GM12878 (cell line): Measurements from ENCODE around the gene CACNA2D4. TPM values are rescaled to one million over a fixed set of nuclear protein-coding genes. Genes with fewer than 3 reads are reported as not detected.

Experiments
- ATAC-seq: fragments of 200-7000 bp; cut with Tn5 transposase; 3 replicates; pipeline ENCODE4 v1.9.1; 2020; ENCODE audit warnings: mild to moderate bottlenecking, moderate library complexity
- BruUV-seq: library from RNA; stranded (reverse); fragments of 400-500 nt; replicated peaks from 2 replicates; lab custom pipeline; 2021; lab: Mats Ljungman, UMichigan
- CTCF ChIA-PET: fragments of 300-600 bp; sonication (Branson Sonifier 250); formaldehyde crosslinking; extraction: SDS; loops from one replicate; lab custom pipeline; 2021; ENCODE audit warnings: inconsistent platforms; lab: Yijun Ruan, JAX
- POLR2A ChIA-PET: fragments of 350-600 bp; formaldehyde crosslinking; extraction: SDS; loops from one replicate; lab custom pipeline; 2021; ENCODE audit warnings: inconsistent platforms; lab: Charles Lee
- RAD21 ChIA-PET: fragments of 300-600 bp; sonication (Branson Sonifier 250); formaldehyde crosslinking; loops from one replicate; lab custom pipeline; 2023; ENCODE audit warnings: antibody characterized with exemption; ENCODE audit not compliant: unreplicated experiment; lab: Charles Lee
- SMC1A ChIA-PET: fragments of 300-600 bp; sonication (Branson Sonifier 250); formaldehyde crosslinking; loops from one replicate; lab custom pipeline; 2023; ENCODE audit not compliant: unreplicated experiment, uncharacterized antibody; lab: Charles Lee
- DNase-seq: peaks from one replicate; pipeline ENCODE4 v3.0.0-alpha.2; 2011; ENCODE audit warnings: low read depth, low spot score
- FAIRE-seq: peaks from 3 replicates; lab custom pipeline; 2011; peaks lifted over from hg19 to GRCh38; lab: Jason Lieb, UNC
- H2AFZ ChIP-seq: 2 replicates; pipeline ENCODE4 v1.6.0; 2011; ENCODE audit warnings: low read depth, low read length, control low read depth; ENCODE audit not compliant: control insufficient read depth
- H3K27ac ChIP-seq: 2 replicates; pipeline ENCODE4 v1.5.1; 2011; ENCODE audit warnings: control low read depth; ENCODE audit not compliant: control insufficient read depth, insufficient read depth
- H3K27me3 ChIP-seq, 2 experiments: replicated peaks in 1 of 2; 2 replicates each; pipeline versions ENCODE4 v1.6.0 to v1.6.1; 2011; ENCODE audit warnings: low read length in 1 of 2; ENCODE audit not compliant: control insufficient read depth in 2 of 2, insufficient read depth in 2 of 2
- H3K36me3 ChIP-seq, 2 experiments: 2 replicates each; pipeline ENCODE4 v1.5.1; 2011; ENCODE audit warnings: low read length in 1 of 2; ENCODE audit not compliant: control insufficient read depth in 2 of 2, insufficient read depth in 2 of 2
- H3K4me1 ChIP-seq: 2 replicates; pipeline ENCODE4 v1.6.1; 2011; ENCODE audit warnings: mild to moderate bottlenecking, low read length, moderate library complexity, mixed read lengths; ENCODE audit not compliant: control insufficient read depth, insufficient read depth
- H3K4me2 ChIP-seq: 2 replicates; pipeline ENCODE4 v1.6.0; 2011; ENCODE audit warnings: control low read depth; ENCODE audit not compliant: control insufficient read depth, insufficient read depth
- H3K4me3 ChIP-seq: fragments of 200-600 bp; sonication (generic); 2 replicates; pipeline ENCODE4 v1.5.1; 2016
- H3K79me2 ChIP-seq: 2 replicates; pipeline ENCODE4 v1.6.0; 2011; ENCODE audit warnings: low read length; ENCODE audit not compliant: control insufficient read depth, insufficient read depth
- H3K9ac ChIP-seq: 2 replicates; pipeline ENCODE4 v1.8.0; 2011; ENCODE audit warnings: low read length, control low read depth, mixed read lengths; ENCODE audit not compliant: control insufficient read depth, insufficient read depth
- H3K9me3 ChIP-seq: replicated peaks from 3 replicates; pipeline ENCODE4 v1.5.1; 2011; ENCODE audit warnings: mild to moderate bottlenecking, low read length; ENCODE audit not compliant: control insufficient read depth, insufficient read depth
- H4K20me1 ChIP-seq: 2 replicates; pipeline ENCODE4 v1.6.0; 2011; ENCODE audit not compliant: control insufficient read depth, insufficient read depth
- EED ChIP-seq: sonication (generic); IDR thresholded peaks from 2 replicates; pipeline ENCODE4 v1.6.1; 2016; ENCODE audit warnings: antibody characterized with exemption, low read depth
- EGR1 ChIP-seq, 2 experiments: IDR thresholded peaks; 1 replicate in 1 of 2; 2 replicates in 1 of 2; pipeline ENCODE4 v1.6.1; 2011 to 2012; ENCODE audit warnings: low read depth in 2 of 2, low read length in 2 of 2, borderline replicate concordance in 1 of 2, mild to moderate bottlenecking in 1 of 2, moderate library complexity in 1 of 2
- KDM1A ChIP-seq: fragments of 200-600 bp; sonication (generic); IDR thresholded peaks from 2 replicates; pipeline ENCODE4 v1.6.1; 2016; ENCODE audit warnings: borderline replicate concordance
- MYB ChIP-seq: fragments of 150-350 bp; IDR thresholded peaks from 2 replicates; pipeline ENCODE4 v1.6.1; 2014; ENCODE audit warnings: mild to moderate bottlenecking, low read depth, low read length, borderline replicate concordance
- POLR2AphosphoS5 ChIP-seq: IDR thresholded peaks from 2 replicates; pipeline ENCODE4 v1.6.1; 2011; ENCODE audit warnings: mild to moderate bottlenecking, low read length, inconsistent platforms
- RCOR1 ChIP-seq: conservative IDR thresholded peaks from 2 replicates; pipeline ENCODE4 v1.6.1; 2012; ENCODE audit warnings: low read depth, low read length, improper control_type of control experiment
- SPI1 ChIP-seq: IDR thresholded peaks from 2 replicates; pipeline ENCODE4 v1.6.1; 2011; ENCODE audit warnings: low read depth, mild to moderate bottlenecking, low read length, moderate library complexity, borderline replicate concordance; ENCODE audit not compliant: insufficient read depth
- SREBF2 ChIP-seq: IDR thresholded peaks from 2 replicates; pipeline ENCODE4 v1.6.1; 2012; ENCODE audit warnings: mild to moderate bottlenecking, low read length
- ZNF384 ChIP-seq: IDR thresholded peaks from 2 replicates; pipeline ENCODE4 v1.6.1; 2012; ENCODE audit warnings: low read depth, mild to moderate bottlenecking, low read length, improper control_type of control experiment, borderline replicate concordance
- WGBS: methylation state at CpG from one replicate; pipeline ENCODE4 v1.1.6; 2016; ENCODE audit warnings: low lambda C conversion rate; ENCODE audit not compliant: insufficient replicate concordance, insufficient coverage; ENCODE audit errors: missing lambda C conversion rate; 5-methylcytosine and 5-hydroxymethylcytosine counted together
- in situ Hi-C: fragments of 300-500 bp; cut with MboI; formaldehyde crosslinking; loops from 9 replicates; pipeline ENCODE4 v1.14.3; 2018; ENCODE audit warnings: mixed read lengths
- intact Hi-C: fragments of 100-400 bp; cut with micrococcal nuclease; formaldehyde crosslinking; loops from one replicate; pipeline ENCODE4 v1.14.2; 2022; ENCODE audit not compliant: unreplicated experiment
- polyA plus RNA-seq, 11 experiments: library from polyadenylated mRNA; depleted of rRNA in 4 of 11; unstranded in 6 of 11; stranded (reverse) in 5 of 11; fragments of >200 nt; fragmentation: Nextera tagmentation in 4 of 11; fragmentation: Illumina TruSeq in 1 of 11; extraction: Ambion mirVana in 4 of 11; extraction: Trizol in 1 of 11; gene quantifications; 1 replicate in 1 of 11; 2 replicates in 10 of 11; pipeline versions ENCODE4 v1.2.1 to v1.2.3, GENCODE V29; 2011 to 2016; ENCODE audit warnings: inconsistent platforms in 2 of 11, missing spikeins in 2 of 11, low read depth in 1 of 11
- total RNA-seq, 4 experiments: library from RNA; depleted of rRNA in 3 of 4; stranded (reverse); fragments of >200 nt in 3 of 4; fragmentation: Illumina TruSeq in 1 of 4; extraction: Trizol in 1 of 4; gene quantifications; 2 replicates each; pipeline versions ENCODE4 v1.2.1 to v1.2.3, GENCODE V29; 2013 to 2021
- TF ChIP-seq, protein P1 (sequence below): fragments of 450-650 bp; IDR thresholded peaks from 2 replicates; pipeline ENCODE4 v1.6.1; 2016; ENCODE audit warnings: mild to moderate bottlenecking
- TF ChIP-seq, protein P2 (sequence below): fragments of 450-650 bp; IDR thresholded peaks from 2 replicates; pipeline ENCODE4 v1.6.1; 2016; ENCODE audit warnings: mild to moderate bottlenecking

The CACNA2D4 gene
- total and polyA plus RNA-seq, 10 of the 15 experiments (the other 5 are each of a cell fraction or from before 2014, with no cell fraction given), result 0.03 to 1.0 (median 0.65) TPM

DNA sequence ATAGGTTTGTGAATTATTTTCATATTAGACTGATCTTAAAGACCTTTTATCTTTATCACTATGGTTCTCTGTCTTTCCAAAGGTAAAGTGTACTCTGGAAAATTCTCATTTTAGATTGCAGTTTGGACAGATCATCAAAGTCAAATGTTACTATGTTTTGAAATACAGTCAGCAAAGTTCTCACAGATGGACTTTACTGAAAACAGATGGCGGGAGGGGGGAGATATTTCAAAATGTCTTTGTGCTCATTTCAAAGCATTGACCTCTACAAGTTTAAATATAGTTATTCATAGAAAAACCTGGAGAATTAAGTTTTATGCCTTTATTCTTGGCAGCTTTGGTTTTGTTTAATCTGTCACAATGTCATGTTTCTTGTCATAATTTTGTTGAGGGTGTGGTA is 149.8 kb downstream of the CACNA2D4 start:
- Histone ChIP-seq H3K27me3 (no peaks in the 10 kb centered on the region), H3K4me3 (no peak overlapping the region), H3K4me1 (no peaks in the 10 kb centered on the region), H3K27ac (no peak overlapping the region), H3K36me3 (peaks cover 0 to 4% of the 10 kb centered on the region in 2 experiments; a peak in 3 of 4 replicates), H2AFZ (no peak overlapping the region), H3K9ac (no peak overlapping the region), H3K4me2 (no peak overlapping the region), H4K20me1 (no peaks in the 10 kb centered on the region), H3K79me2 (no peaks in the 10 kb centered on the region; the same call in none of the 2 replicates), H3K9me3 (no peaks in the 10 kb centered on the region)
- CTCF ChIA-PET, result interaction anchor here (0.6 to 1.5 kb wide), 3 partner anchors 12 to 22 kb away, joined by 3 to 5 read pairs (median 5); no protein-coding TSS in a partner anchor
- FAIRE-seq (no peak), ATAC-seq (no peak), DNase-seq (no peak)
- POLR2A ChIA-PET, result no interaction called here
- TF ChIP-seq, protein P1, sequence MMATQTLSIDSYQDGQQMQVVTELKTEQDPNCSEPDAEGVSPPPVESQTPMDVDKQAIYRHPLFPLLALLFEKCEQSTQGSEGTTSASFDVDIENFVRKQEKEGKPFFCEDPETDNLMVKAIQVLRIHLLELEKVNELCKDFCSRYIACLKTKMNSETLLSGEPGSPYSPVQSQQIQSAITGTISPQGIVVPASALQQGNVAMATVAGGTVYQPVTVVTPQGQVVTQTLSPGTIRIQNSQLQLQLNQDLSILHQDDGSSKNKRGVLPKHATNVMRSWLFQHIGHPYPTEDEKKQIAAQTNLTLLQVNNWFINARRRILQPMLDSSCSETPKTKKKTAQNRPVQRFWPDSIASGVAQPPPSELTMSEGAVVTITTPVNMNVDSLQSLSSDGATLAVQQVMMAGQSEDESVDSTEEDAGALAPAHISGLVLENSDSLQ, result no peak
- TF ChIP-seq SPI1, result no peak
- no peak for TF ChIP-seq MYB
- no peak for TF ChIP-seq SREBF2
- no peak for TF ChIP-seq POLR2AphosphoS5
- TF ChIP-seq RCOR1, result no peak
- TF ChIP-seq, protein P2, sequence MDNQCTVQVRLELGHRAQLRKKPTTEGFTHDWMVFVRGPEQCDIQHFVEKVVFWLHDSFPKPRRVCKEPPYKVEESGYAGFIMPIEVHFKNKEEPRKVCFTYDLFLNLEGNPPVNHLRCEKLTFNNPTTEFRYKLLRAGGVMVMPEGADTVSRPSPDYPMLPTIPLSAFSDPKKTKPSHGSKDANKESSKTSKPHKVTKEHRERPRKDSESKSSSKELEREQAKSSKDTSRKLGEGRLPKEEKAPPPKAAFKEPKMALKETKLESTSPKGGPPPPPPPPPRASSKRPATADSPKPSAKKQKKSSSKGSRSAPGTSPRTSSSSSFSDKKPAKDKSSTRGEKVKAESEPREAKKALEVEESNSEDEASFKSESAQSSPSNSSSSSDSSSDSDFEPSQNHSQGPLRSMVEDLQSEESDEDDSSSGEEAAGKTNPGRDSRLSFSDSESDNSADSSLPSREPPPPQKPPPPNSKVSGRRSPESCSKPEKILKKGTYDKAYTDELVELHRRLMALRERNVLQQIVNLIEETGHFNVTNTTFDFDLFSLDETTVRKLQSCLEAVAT, result no peak
- no peak for TF ChIP-seq EED
- no peak for TF ChIP-seq ZNF384
- no peak for TF ChIP-seq KDM1A
- no peak for TF ChIP-seq EGR1 (IDR thresholded peaks at IDR 0.05; ENCODE audit: borderline replicate concordance in 1 of 2, low read depth in 2 of 2, low read length in 2 of 2)
- no TSS peak for BruUV-seq
- RAD21 ChIA-PET, result no interaction called here
- WGBS, result 100% methylated on average over 1 of the region's 1 CpG
- SMC1A ChIA-PET, result interaction anchor here (0.6 to 1.0 kb wide), 3 partner anchors 22 to 132 kb away, joined by 3 to 4 read pairs (median 3); no protein-coding TSS in a partner anchor
- in situ Hi-C loops, result no loop called here
- intact Hi-C loops, result no loop called here
